GM12878 (cell line): Measurements from ENCODE around the gene KLHL22.

ENCODE experiments used
- CEBPB ChIP-seq, 2 experiments: fragments of 150-350 bp in 1 of 2; IDR thresholded peaks; 2 replicates each; pipeline ENCODE4 v1.6.1; 2012 to 2014; ENCODE audit warnings: low read depth in 2 of 2, low read length in 2 of 2, borderline replicate concordance in 1 of 2, inconsistent platforms in 1 of 2
- CHD4 ChIP-seq: fragments of 200-600 bp; sonication (generic); IDR thresholded peaks from 2 replicates; pipeline ENCODE4 v1.6.1; 2016; ENCODE audit warnings: mild to moderate bottlenecking
- TF ChIP-seq, protein P1 (sequence below), 3 experiments: IDR thresholded peaks in 2 of 3; conservative IDR thresholded peaks in 1 of 3; 2 replicates each; pipeline ENCODE4 v1.5.1; 2011; ENCODE audit warnings: low read depth in 3 of 3, low read length in 3 of 3, mild to moderate bottlenecking in 3 of 3, control low read depth in 2 of 3, moderate library complexity in 2 of 3, inconsistent platforms in 1 of 3, mixed read lengths in 1 of 3; ENCODE audit not compliant: control insufficient read depth in 2 of 3, insufficient read depth in 1 of 3; ENCODE audit errors: extremely low read depth in 1 of 3

- TF ChIP-seq CHD4 (no peak), CEBPB (IDR thresholded peaks at IDR 0.05; ENCODE audit: borderline replicate concordance in 1 of 2, low read depth in 2 of 2, low read length in 2 of 2) (no peak)
- TF ChIP-seq, protein P1, sequence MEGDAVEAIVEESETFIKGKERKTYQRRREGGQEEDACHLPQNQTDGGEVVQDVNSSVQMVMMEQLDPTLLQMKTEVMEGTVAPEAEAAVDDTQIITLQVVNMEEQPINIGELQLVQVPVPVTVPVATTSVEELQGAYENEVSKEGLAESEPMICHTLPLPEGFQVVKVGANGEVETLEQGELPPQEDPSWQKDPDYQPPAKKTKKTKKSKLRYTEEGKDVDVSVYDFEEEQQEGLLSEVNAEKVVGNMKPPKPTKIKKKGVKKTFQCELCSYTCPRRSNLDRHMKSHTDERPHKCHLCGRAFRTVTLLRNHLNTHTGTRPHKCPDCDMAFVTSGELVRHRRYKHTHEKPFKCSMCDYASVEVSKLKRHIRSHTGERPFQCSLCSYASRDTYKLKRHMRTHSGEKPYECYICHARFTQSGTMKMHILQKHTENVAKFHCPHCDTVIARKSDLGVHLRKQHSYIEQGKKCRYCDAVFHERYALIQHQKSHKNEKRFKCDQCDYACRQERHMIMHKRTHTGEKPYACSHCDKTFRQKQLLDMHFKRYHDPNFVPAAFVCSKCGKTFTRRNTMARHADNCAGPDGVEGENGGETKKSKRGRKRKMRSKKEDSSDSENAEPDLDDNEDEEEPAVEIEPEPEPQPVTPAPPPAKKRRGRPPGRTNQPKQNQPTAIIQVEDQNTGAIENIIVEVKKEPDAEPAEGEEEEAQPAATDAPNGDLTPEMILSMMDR (IDR thresholded peaks at IDR 0.05 in 2 of 3, conservative IDR thresholded peaks at IDR 0.05 in 1 of 3; ENCODE audit: control insufficient read depth in 2 of 3, extremely low read depth in 1 of 3, insufficient read depth in 1 of 3, low read depth in 3 of 3, low read length in 3 of 3) = no peak
Measured at GRCh38 chr22:20542736-20543135, 47.1 kb upstream of the KLHL22 start.
